A549 (cell line): ENCODE data around the gene GON7.
A peak's percentile ranks its signal among the peaks of the same experiment; 100 is the strongest.

ENCODE experiments used
- BHLHE40 ChIP-seq: IDR thresholded peaks from 2 replicates; pipeline ENCODE4 v1.6.1; 2012; ENCODE audit warnings: low read depth, low read length, inconsistent platforms
- CBX2 ChIP-seq: fragments of 200-600 bp; sonication (generic); IDR thresholded peaks from 2 replicates; pipeline ENCODE4 v1.6.1; 2016; ENCODE audit warnings: low read depth, mild to moderate bottlenecking, borderline replicate concordance
- CEBPB ChIP-seq, 2 experiments: fragments of >200 bp in 1 of 2; sonication (Bioruptor Twin) in 1 of 2; formaldehyde crosslinking in 1 of 2; IDR thresholded peaks; 2 replicates each; pipeline ENCODE4 v1.6.1; 2012 to 2016
- CTCF ChIP-seq: fragments of >200 bp; sonication (Bioruptor Twin); formaldehyde crosslinking; IDR thresholded peaks from 3 replicates; pipeline ENCODE4 v1.5.1; 2016
- HOXA7 ChIP-seq: fragments of 250-450 bp; sonication (Bioruptor Pico); IDR thresholded peaks from 2 replicates; pipeline ENCODE4 v1.5.0; 2020; ENCODE audit warnings: mild to moderate bottlenecking, moderate library complexity
- POLR2A ChIP-seq: IDR thresholded peaks from 2 replicates; pipeline ENCODE4 v1.6.1; 2012; ENCODE audit warnings: mild to moderate bottlenecking, low read length
- POLR2AphosphoS2 ChIP-seq: conservative IDR thresholded peaks from 2 replicates; pipeline ENCODE4 v1.6.1; 2012; ENCODE audit warnings: low read length, improper control_type of control experiment, inconsistent platforms
- REST ChIP-seq: fragments of 200-600 bp; sonication (generic); IDR thresholded peaks from 2 replicates; pipeline ENCODE4 v1.6.1; 2016; ENCODE audit warnings: antibody characterized with exemption, mild to moderate bottlenecking, moderate library complexity
- RFX5 ChIP-seq: fragments of 450-650 bp; IDR thresholded peaks from 2 replicates; pipeline ENCODE4 v1.7.1; 2014; ENCODE audit warnings: antibody characterized with exemption, mild to moderate bottlenecking, moderate library complexity
- SMC3 ChIP-seq: fragments of >200 bp; sonication (Bioruptor Twin); formaldehyde crosslinking; IDR thresholded peaks from 3 replicates; pipeline ENCODE4 v1.6.1; 2018; ENCODE audit warnings: inconsistent platforms
- ZC3H11A ChIP-seq: fragments of 450-650 bp; IDR thresholded peaks from 2 replicates; pipeline ENCODE4 v1.6.1; 2014; ENCODE audit warnings: antibody characterized with exemption, mild to moderate bottlenecking

- TF ChIP-seq SMC3 (no peak), HOXA7 (no peak), CBX2 (no peak), CTCF (no peak), BHLHE40 (no peak), POLR2A (peak; percentile 80), POLR2AphosphoS2 (no peak), REST (no peak), ZC3H11A (no peak), RFX5 (no peak), CEBPB (IDR thresholded peaks at IDR 0.05) (no peak)
Measured at GRCh38 chr14:93206793-93207467, at the start of gene GON7, which contains the start of gene UBR7.
